Body of pancreas (tissue), 4 donors: Measurements from ENCODE around the gene MTIF2. TPM values are rescaled to one million over a fixed set of nuclear protein-coding genes. Genes with fewer than 3 reads are reported as not detected.

Experiments used
- ATAC-seq: fragments of 150-250 bp; one replicate; pipeline ENCODE4 v1.9.1; 2016
- DNase-seq, 4 donors: peaks; one replicate each; pipeline ENCODE4 v3.0.0-alpha.2; 2019
- H3K27ac ChIP-seq, 4 donors: fragments of 200-600 bp; sonication (generic); 1 replicate in 3 of 4; 2 replicates in 1 of 4; pipeline versions ENCODE4 v1.5.1 to v1.6.1; 2016 to 2019; ENCODE audit warnings: mild to moderate bottlenecking in 1 of 4, mixed read lengths in 1 of 4, moderate library complexity in 1 of 4
- H3K27me3 ChIP-seq, 2 donors: fragments of 200-600 bp; sonication (generic); one replicate each; pipeline ENCODE4 v1.6.0; 2016; ENCODE audit warnings: mild to moderate bottlenecking in 1 of 2
- H3K36me3 ChIP-seq, 2 donors: fragments of 200-600 bp; sonication (generic); replicated peaks in 1 of 2; 2 replicates each; pipeline ENCODE4 v1.5.1; 2016; ENCODE audit warnings: low read depth in 2 of 2; ENCODE audit not compliant: insufficient read depth in 1 of 2
- H3K4me1 ChIP-seq: fragments of 200-600 bp; sonication (generic); one replicate; pipeline ENCODE4 v1.6.0; 2016
- H3K4me3 ChIP-seq, 2 donors: fragments of 200-600 bp; sonication (generic); 1 replicate in 1 of 2; 2 replicates in 1 of 2; pipeline ENCODE4 v1.5.1; 2016 to 2019
- H3K9me3 ChIP-seq, 3 donors: fragments of 200-600 bp; sonication (generic); 1 replicate in 2 of 3; 2 replicates in 1 of 3; pipeline ENCODE4 v1.5.1; 2016
- POLR2A ChIP-seq, 3 donors: fragments of 450-650 bp; IDR thresholded peaks; one replicate each; pipeline ENCODE4 v1.6.1; 2016; ENCODE audit warnings: antibody characterized with exemption in 3 of 3, mild to moderate bottlenecking in 2 of 3
- WGBS, 2 donors: methylation state at CpG; one replicate each; pipeline ENCODE4 v1.1.5; 2017; 5-methylcytosine and 5-hydroxymethylcytosine counted together
- intact Hi-C: fragments of 100-400 bp; cut with DNase I; formaldehyde crosslinking; loops from one replicate; pipeline ENCODE4 v1.15.1; 2023
- total RNA-seq, 2 donors: library from RNA; depleted of rRNA; stranded (reverse); fragments of >200 nt; gene quantifications; one replicate each; pipeline ENCODE4 v1.1.0, GENCODE V29; 2016
- TF ChIP-seq, protein P1 (sequence below), 7 experiments: fragments of 450-650 bp in 4 of 7; fragments of 200-600 bp in 3 of 7; sonication (generic) in 3 of 7; IDR thresholded peaks; one replicate each; pipeline ENCODE4 v1.5.1; 2016 to 2019; ENCODE audit warnings: antibody characterized with exemption in 7 of 7

The MTIF2 gene, protein sequence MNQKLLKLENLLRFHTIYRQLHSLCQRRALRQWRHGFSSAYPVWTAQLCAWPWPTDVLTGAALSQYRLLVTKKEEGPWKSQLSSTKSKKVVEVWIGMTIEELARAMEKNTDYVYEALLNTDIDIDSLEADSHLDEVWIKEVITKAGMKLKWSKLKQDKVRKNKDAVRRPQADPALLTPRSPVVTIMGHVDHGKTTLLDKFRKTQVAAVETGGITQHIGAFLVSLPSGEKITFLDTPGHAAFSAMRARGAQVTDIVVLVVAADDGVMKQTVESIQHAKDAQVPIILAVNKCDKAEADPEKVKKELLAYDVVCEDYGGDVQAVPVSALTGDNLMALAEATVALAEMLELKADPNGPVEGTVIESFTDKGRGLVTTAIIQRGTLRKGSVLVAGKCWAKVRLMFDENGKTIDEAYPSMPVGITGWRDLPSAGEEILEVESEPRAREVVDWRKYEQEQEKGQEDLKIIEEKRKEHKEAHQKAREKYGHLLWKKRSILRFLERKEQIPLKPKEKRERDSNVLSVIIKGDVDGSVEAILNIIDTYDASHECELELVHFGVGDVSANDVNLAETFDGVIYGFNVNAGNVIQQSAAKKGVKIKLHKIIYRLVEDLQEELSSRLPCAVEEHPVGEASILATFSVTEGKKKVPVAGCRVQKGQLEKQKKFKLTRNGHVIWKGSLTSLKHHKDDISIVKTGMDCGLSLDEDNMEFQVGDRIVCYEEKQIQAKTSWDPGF
- 10 to 100 TPM; 14.5 to 17.9 TPM for total RNA-seq

DNA sequence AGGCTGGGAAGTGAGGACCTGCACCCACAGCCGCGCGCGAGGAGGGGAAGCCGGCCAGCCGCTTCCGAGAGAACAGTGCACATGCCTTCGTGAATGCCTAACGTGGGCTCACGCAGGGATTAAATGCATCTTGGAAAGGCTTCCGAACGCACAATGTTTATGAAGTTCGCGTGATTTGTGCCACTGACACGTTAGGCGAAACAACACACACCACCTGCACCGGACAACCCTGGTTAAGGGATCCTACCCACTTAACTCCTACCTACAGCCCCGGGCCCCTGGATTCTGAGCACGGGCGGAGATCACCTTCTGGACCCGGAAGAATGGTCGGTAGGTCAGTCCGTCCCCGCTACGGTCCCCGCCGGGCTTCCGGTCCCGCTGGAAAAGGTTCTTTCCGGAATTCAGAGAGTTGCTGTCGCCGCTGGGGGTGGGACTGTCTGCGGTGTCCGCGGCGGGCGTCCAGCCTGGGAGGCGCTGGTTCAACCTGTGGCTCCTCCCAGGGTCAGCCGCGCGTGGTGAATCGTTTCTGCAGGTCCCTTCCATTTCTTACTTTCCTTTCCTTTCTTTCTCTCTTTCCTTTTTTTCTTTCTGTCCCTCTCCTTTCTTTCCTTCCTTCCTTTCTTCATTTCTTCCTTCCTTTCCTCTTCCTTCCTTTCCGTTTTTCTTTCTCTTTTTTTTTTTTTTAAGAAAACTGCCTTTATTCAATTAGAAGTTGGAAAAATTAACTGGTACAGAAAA is at the start of gene MTIF2:
TSS of gene MTIF2 (minus strand) at position 325 of the 738 bp plus-strand sequence. CDS start 5,373 bp downstream, outside the sequence.
- peak; percentile 100 for ATAC-seq
- WGBS, 2 donors, result 0 to 1% methylated on average over 30 to 43 of the region's 43 CpGs
- H3K4me1 ChIP-seq, result peaks cover 17% of the 10 kb centered on the region
- H3K36me3 ChIP-seq, result peaks cover 0 to 4% of the 10 kb centered on the region in 2 donors
- H3K27ac ChIP-seq, result peak within 1 kb of the TSS; percentile 63 to 90 (median 78)
- H3K9me3 ChIP-seq, result no peaks in the 10 kb centered on the region
- no peaks in the 10 kb centered on the region for H3K27me3 ChIP-seq
- peak; percentile 30 to 89 (median 80) for TF ChIP-seq POLR2A (IDR thresholded peaks at IDR 0.05)
- TF ChIP-seq, protein P1, sequence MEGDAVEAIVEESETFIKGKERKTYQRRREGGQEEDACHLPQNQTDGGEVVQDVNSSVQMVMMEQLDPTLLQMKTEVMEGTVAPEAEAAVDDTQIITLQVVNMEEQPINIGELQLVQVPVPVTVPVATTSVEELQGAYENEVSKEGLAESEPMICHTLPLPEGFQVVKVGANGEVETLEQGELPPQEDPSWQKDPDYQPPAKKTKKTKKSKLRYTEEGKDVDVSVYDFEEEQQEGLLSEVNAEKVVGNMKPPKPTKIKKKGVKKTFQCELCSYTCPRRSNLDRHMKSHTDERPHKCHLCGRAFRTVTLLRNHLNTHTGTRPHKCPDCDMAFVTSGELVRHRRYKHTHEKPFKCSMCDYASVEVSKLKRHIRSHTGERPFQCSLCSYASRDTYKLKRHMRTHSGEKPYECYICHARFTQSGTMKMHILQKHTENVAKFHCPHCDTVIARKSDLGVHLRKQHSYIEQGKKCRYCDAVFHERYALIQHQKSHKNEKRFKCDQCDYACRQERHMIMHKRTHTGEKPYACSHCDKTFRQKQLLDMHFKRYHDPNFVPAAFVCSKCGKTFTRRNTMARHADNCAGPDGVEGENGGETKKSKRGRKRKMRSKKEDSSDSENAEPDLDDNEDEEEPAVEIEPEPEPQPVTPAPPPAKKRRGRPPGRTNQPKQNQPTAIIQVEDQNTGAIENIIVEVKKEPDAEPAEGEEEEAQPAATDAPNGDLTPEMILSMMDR (IDR thresholded peaks at IDR 0.05), result peak in 4 of 7 experiments; percentile 41 to 53 (median 47)
- peak within 1 kb of the TSS; percentile 57 to 73 for H3K4me3 ChIP-seq
- peak; percentile 94 to 97 (median 97) for DNase-seq
- intact Hi-C loops, result no loop called here

DNA sequence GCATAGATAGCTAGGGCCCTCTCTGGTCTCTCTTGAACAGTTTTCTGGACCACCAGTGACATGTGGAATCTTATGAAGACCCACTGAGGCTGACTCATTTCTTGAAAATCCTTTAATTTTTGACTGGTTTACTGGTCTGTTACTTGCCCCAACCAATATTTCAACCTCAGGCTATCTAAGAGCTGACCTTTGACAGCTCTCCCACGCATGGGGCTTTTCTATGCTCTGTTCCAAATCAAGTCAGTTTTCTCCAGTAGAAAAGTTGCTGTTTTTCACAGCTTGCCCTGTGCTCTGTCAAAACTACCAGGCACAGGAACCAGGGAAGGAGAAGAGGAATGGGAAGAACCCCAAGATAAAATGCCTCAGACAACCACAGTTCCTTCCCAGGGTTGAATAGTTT is 46.0 kb upstream of the MTIF2 start:
- 56 to 61% methylated on average over 1 of the region's 1 CpG for WGBS, 2 donors
- no peak for ATAC-seq
- Histone ChIP-seq H3K27me3 (no peaks in the 10 kb centered on the region), H3K9me3 (no peaks in the 10 kb centered on the region), H3K4me3 (no peak overlapping the region), H3K4me1 (no peaks in the 10 kb centered on the region), H3K36me3 (peaks cover 0 to 6% of the 10 kb centered on the region in 2 donors), H3K27ac (no peak overlapping the region)
- TF ChIP-seq, protein P1 (IDR thresholded peaks at IDR 0.05), result no peak
- TF ChIP-seq POLR2A (IDR thresholded peaks at IDR 0.05), result no peak
- DNase-seq, result no peak
- intact Hi-C loops, result no loop called here

- ATAC-seq (no peak), DNase-seq (no peak)
- intact Hi-C loops, result no loop called here
- H3K27me3 ChIP-seq, result no peaks in the 10 kb centered on the region
- H3K27ac ChIP-seq, result no peak overlapping the region
- no peaks in the 10 kb centered on the region for H3K9me3 ChIP-seq
- TF ChIP-seq, protein P1 (IDR thresholded peaks at IDR 0.05), result no peak
- no peak for TF ChIP-seq POLR2A (IDR thresholded peaks at IDR 0.05)
- peaks cover 0 to 2% of the 10 kb centered on the region in 2 donors for H3K36me3 ChIP-seq
- H3K4me1 ChIP-seq, result no peaks in the 10 kb centered on the region
- WGBS, 2 donors, result 70 to 90% methylated on average over 1 of the region's 1 CpG
- no peak overlapping the region for H3K4me3 ChIP-seq
Measured at GRCh38 chr2:55311444-55311870, 42.4 kb upstream of the MTIF2 start.

- no peak for ATAC-seq
- Histone ChIP-seq H3K27ac (no peak overlapping the region), H3K27me3 (no peaks in the 10 kb centered on the region), H3K9me3 (no peaks in the 10 kb centered on the region), H3K36me3 (peaks cover 0 to 2% of the 10 kb centered on the region in 2 donors), H3K4me1 (no peaks in the 10 kb centered on the region), H3K4me3 (no peak overlapping the region)
- 77 to 82% methylated on average over 2 of the region's 2 CpGs for WGBS, 2 donors
- TF ChIP-seq POLR2A (IDR thresholded peaks at IDR 0.05), result no peak
- TF ChIP-seq, protein P1 (IDR thresholded peaks at IDR 0.05), result no peak
- no peak for DNase-seq
- intact Hi-C loops, result no loop called here
Measured at GRCh38 chr2:55309446-55309845, 40.4 kb upstream of the MTIF2 start.
